ENCODE results near the gene GABRD.

Gene GABRD

GRCh38 chr1:2018217-2019171 lies 651 bp upstream of the GABRD start:
- DNase-seq (ENCODE audit: low spot score): no peak

DNA sequence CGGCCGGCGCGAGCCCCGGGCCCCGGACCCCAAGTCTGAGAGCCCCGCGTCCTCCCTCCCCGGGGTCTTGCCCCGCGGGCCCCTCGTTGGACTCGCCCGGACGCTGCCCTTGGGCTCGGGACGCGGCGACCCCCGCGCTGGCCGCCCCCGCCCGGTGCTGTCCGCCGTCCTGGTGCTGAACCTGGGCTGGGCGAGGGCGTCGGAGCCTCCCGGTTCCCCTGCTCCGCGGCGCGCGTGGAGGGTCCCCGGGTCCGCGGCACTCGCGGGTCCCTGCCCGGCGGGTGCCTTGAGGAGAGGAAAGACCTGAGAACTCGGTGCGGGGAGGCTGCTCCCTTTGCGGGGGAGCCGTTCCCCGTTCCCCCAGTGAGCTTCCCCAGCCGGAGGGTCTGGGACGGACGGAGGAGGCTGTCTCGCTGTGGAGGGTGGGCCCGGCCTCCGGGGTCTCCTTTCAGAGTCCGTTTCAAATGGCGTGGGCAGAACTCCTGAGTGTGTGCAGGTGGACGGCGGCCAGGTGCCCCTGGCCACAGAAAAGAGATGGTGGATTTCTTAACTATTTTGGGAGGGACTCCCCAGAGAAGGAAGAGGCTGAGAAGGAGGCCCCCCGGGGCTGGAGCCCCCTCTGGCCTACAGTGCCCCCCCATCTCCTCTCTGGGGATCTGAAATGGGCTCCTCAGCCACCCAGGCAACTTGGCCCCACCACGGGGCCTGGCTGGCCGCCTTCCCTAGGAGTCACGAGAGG lies 595 bp downstream of the GABRD start:
- DNase-seq (ENCODE audit: low spot score): no peak

DNA sequence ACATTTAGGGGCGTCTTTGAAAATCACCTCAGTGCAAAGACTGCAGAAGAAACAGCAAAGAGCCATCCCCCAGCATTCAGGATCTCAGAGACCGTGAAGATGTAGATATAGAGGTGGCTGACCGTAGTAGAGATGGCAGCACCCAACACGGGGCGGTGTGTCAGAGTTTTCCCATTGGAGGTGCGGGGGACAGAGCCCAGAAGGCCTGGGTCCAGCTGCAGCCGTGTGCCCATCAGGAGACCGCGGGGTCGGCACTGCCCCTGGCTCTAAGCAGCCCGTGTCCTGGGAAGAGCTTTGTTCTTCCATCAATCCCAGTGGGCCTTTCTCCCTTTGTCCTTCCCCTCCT lies 1.1 kb downstream of the GABRD start:
- no peak for DNase-seq (ENCODE audit: low spot score)

GRCh38 chr1:2021550-2021949 lies 2.4 kb downstream of the GABRD start:
- no peak for DNase-seq (ENCODE audit: low spot score)

- no peak for DNase-seq (ENCODE audit: low spot score)
Measured at GRCh38 chr1:2022063-2022770, 3.1 kb downstream of the GABRD start.

- DNase-seq (ENCODE audit: low spot score): no peak
Measured at GRCh38 chr1:2023187-2023586, 4.0 kb downstream of the GABRD start.

DNA sequence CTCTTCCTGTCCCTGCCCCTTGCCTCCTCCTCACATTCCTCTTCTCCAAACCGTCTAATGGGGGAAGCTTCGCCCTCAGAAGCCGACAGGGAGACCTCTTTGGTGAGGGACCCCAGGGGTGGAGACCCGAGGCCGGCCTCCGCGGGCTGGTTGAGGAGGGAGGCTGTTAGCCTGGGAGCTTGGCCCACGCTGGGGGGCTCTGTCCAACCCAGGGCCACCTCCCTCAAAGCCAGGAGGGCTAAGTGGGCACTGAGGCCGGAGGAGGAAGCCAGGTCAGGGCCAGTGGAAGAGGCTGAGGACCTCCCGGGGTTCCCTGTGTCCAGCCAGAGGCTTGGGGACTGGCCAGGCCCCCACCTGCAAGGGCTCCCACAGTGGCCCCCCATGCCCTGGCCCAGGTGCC lies 5.3 kb downstream of the GABRD start:
- no peak for DNase-seq (ENCODE audit: low spot score)

DNA sequence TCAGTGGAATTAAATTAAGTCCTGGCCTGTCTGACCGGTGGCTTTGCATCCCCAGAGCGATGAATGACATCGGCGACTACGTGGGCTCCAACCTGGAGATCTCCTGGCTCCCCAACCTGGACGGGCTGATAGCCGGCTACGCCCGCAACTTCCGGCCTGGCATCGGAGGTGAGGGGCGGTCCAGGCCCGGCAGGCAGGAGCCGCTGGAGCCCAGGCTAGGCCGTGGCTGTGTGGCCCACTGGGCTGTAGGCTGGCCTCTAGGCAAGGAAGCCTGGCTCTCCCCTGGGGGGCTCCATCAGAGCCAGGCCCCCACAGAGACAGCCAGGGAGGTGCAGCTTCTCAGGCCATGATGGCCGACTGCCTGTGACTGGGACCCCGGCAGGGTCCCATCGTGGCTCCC lies 5.7 kb downstream of the GABRD start:
- DNase-seq (ENCODE audit: low spot score): no peak

DNA sequence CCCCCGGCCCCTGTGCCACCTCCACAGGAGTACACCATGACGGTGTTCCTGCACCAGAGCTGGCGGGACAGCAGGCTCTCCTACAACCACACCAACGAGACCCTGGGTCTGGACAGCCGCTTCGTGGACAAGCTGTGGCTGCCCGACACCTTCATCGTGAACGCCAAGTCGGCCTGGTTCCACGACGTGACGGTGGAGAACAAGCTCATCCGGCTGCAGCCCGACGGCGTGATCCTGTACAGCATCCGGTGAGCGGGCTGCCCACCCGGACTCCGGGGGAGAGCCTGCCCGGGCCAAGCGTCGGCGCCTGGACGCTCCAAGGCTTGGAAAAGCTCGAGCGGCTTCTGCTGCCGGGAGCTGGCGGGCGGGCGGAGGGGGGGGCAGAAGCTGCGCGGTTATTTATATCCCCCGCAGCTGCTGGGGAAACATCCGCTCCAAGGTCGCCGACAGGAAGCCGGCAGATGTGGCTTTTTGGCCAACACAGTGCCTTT lies 6.4 kb downstream of the GABRD start:
- no peak for DNase-seq (ENCODE audit: low spot score)

GRCh38 chr1:2027961-2028583 lies 8.9 kb downstream of the GABRD start:
- DNase-seq (ENCODE audit: low spot score): no peak

DNA sequence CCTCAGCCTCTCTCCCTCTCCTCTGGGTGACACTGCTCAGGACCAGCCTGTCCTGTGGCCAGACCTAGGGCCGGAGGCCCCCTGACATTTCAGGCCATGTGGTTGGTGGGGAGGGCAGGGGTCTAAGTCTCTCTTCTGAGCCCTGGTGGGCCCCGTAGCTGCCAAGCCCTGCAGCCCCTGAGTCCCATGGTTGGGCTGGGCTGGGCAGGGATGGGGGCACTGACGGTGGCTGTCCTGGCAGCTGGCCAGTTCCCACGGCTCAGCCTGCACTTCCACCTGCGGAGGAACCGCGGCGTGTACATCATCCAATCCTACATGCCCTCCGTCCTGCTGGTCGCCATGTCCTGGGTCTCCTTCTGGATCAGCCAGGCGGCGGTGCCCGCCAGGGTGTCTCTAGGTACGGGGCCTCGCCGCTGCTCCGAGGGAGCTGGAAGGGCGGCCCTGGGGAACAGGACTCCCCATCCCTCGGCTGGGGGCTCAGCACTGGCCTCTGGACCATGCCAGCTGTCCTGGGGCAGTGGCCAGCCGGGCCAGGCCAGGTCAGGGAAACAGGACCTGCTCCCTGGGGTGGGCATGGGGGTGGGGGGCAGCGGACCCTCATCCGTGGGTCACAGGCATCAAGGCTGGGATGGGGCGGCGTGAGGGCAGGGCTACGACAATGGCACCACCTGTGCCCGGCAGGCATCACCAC lies 9.9 kb downstream of the GABRD start:
- DNase-seq (ENCODE audit: low spot score): no peak

DNA sequence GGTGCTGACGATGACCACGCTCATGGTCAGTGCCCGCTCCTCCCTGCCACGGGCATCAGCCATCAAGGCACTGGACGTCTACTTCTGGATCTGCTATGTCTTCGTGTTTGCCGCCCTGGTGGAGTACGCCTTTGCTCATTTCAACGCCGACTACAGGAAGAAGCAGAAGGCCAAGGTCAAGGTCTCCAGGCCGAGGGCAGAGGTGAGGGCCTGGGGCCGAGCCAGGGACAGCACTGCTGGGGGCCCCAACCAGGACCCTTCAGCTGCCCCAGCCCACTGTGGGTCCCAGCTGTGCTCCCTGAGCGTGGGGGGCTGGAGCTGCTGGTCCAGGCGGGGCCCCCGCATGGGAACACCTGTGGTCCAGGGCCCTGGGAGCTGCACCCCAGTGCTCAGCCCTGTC lies 10.4 kb downstream of the GABRD start:
- no peak for DNase-seq (ENCODE audit: low spot score)

DNA sequence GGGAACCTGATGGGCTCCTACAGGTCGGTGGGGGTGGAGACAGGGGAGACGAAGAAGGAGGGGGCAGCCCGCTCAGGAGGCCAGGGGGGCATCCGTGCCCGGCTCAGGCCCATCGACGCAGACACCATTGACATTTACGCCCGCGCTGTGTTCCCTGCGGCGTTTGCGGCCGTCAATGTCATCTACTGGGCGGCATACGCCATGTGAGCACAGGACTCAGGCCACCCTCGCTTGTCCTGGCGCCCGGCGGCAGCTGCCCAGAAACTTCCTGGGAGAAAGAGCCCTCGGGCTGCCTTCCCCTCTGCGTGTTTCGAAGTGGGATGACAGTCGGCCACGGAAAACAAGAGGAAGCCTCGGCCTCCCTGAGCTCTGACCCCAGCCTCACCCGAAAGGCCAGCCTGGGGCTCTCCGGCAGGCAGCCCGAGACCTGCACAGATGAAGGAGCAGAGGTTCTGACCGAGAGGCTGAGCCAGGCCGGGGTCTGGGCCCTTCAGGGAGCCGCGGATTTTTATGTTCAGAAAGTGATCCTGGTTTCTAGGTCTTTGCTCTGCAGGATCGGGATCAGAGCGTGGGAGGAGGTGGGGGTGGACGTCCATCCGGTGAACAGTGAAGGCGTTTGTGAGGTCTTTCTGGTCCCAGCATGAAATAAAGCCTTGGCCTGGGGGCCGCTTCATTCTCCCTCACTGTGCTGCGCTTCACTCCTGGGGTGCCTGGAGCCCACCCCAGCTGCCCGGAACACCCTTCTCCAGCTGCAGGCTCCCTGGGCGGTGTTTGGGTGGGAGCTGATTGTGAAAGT lies 11.1 kb downstream of the GABRD start:
- no peak for DNase-seq (ENCODE audit: low spot score)

DNA sequence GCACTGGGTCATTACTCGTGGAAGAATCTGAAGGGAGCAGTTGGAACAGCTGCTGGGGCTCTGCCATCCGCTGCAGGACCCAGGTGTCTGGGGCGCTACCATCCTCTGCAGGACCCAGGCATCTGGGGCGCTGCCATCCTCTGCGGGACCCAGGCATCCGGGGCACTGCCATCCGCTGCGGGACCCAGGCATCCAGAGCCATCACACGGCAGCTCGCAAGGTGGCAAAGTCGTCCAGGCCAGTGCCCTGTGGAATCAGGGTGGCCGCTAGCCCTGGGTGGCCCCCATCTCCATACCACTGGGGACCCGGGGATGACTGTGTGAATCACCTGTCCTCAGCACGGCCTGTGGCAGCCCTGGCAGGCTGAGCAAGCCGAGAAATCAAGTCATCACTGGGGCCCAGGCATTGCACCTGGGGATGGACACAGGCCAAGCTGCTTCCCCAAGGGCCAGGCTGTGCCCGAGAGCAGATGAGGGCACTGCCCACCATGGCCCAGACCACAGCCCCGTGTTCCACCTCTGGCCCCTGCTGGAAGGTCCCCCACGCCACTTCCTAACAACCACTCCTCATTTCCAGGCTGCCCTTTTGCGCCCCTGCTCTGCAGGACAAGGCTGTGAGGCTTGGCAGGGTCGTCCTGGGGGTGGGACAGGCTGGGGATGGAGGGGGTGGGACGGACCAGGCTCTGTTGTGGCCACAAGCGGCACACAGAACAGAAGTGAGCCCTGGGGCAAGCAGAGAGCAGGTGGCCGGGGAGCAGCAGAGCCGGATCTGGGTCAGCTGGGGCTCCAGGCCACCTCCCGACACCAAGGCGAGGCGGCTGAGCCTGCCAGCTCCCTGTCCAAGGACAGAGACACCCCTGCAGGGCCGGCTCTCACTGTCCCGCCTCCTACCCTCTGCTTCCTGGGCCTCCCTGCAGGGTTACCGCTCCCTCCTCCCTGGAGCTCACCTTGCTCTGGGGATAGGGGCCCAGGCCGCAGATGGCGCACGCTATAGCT lies 12.7 kb downstream of the GABRD start:
- no peak for DNase-seq (ENCODE audit: low spot score)

- no peak for DNase-seq (ENCODE audit: low spot score)
Measured at GRCh38 chr1:2032737-2033136, 13.6 kb downstream of the GABRD start.

GRCh38 chr1:2033165-2033564 lies 14.0 kb downstream of the GABRD start:
- no peak for DNase-seq (ENCODE audit: low spot score)

GRCh38 chr1:2036287-2036686 lies 17.1 kb downstream of the GABRD start:
- DNase-seq (ENCODE audit: low spot score): no peak

GRCh38 chr1:2037314-2037979 lies 18.3 kb downstream of the GABRD start:
- DNase-seq (ENCODE audit: low spot score): no peak

GRCh38 chr1:2038229-2038628 lies 19.1 kb downstream of the GABRD start:
- DNase-seq (ENCODE audit: low spot score): no peak

Measured in CD4-positive, alpha-beta T cell treated with Interleukin-2 at 100 ng/mL for 4 hours (primary cell).